Brain pericyte (primary cell): Measurements from ENCODE around the gene CRADD.

Source experiments
- DNase-seq: peaks from one replicate; pipeline ENCODE4 v3.0.0-alpha.2; 2012; ENCODE audit warnings: low read depth, low spot score

CRADD gene

GRCh38 chr12:93841671-93842070 is 164.5 kb downstream of the CRADD start:
- no peak for DNase-seq

- no peak for DNase-seq
These were observed 167.1 kb downstream of the CRADD start for GRCh38 chr12:93844164-93844784.

GRCh38 chr12:93846936-93847516 is 169.9 kb downstream of the CRADD start:
- no peak for DNase-seq

GRCh38 chr12:93847517-93848474 is 170.6 kb downstream of the CRADD start:
- no peak for DNase-seq

- no peak for DNase-seq
These were observed 171.4 kb downstream of the CRADD start for GRCh38 chr12:93848523-93849101.

GRCh38 chr12:93849946-93850345 is 172.8 kb downstream of the CRADD start:
- no peak for DNase-seq

- DNase-seq = no peak
These were observed 173.5 kb downstream of the CRADD start for GRCh38 chr12:93850481-93851256.

GRCh38 chr12:93851257-93851671 is 174.1 kb downstream of the CRADD start:
- DNase-seq = no peak

GRCh38 chr12:93852173-93852591 is 175.0 kb downstream of the CRADD start:
- no peak for DNase-seq

- no peak for DNase-seq
These were observed 176.7 kb downstream of the CRADD start for GRCh38 chr12:93853698-93854478.

GRCh38 chr12:93855261-93855660 is 178.1 kb downstream of the CRADD start:
- no peak for DNase-seq

GRCh38 chr12:93856611-93857010 is 179.4 kb downstream of the CRADD start:
- no peak for DNase-seq

GRCh38 chr12:93857279-93857938 is 180.2 kb downstream of the CRADD start:
- no peak for DNase-seq

GRCh38 chr12:93857991-93858447 is 180.8 kb downstream of the CRADD start:
- DNase-seq = no peak

GRCh38 chr12:93860668-93861373 is 183.6 kb downstream of the CRADD start:
- DNase-seq = no peak

- DNase-seq = no peak
These were observed 185.2 kb downstream of the CRADD start for GRCh38 chr12:93862424-93862823.

GRCh38 chr12:93865751-93866150 is 188.6 kb downstream of the CRADD start:
- no peak for DNase-seq

- no peak for DNase-seq
These were observed 191.6 kb downstream of the CRADD start for GRCh38 chr12:93868771-93869170.
